ENCODE measurements around the gene ZNF385D. TPM values are rescaled to one million over a fixed set of nuclear protein-coding genes. Genes with fewer than 3 reads are reported as not detected.

The ZNF385D gene
- total RNA-seq, 1 experiment from 2014 or later, result not detected

GRCh38 chr3:21647961-21648360 is 103.0 kb downstream of the ZNF385D start:
- TF ChIP-seq EZH2 (IDR thresholded peaks at IDR 0.05; ENCODE audit: borderline replicate concordance, low read depth, low read length, poor library complexity, severe bottlenecking), result no peak
- TF ChIP-seq CTCF (conservative IDR thresholded peaks at IDR 0.05; ENCODE audit: low read depth, low read length), result no peak
- no peaks in the 10 kb centered on the region for H3K27me3 ChIP-seq (replicated peaks; ENCODE audit: insufficient read depth, low read depth, low read length, poor library complexity)
- CTCF ChIA-PET, result no interaction called here
- peaks cover 20% of the 10 kb centered on the region for H3K9me3 ChIP-seq (ENCODE audit: low read depth, low read length, poor library complexity, severe bottlenecking)
- POLR2A ChIA-PET (ENCODE audit: low non-redundant PET), result no interaction called here
- intact Hi-C loops (cut with micrococcal nuclease; ENCODE audit: unreplicated experiment), result no loop called here
- BruUV-seq (replicated peaks), result no TSS peak
- H3K36me3 ChIP-seq (ENCODE audit: insufficient read depth, low read length, poor library complexity, severe bottlenecking), result no peaks in the 10 kb centered on the region
- no peak overlapping the region for H3K27ac ChIP-seq (ENCODE audit: low read depth, low read length, poor library complexity, severe bottlenecking)
- no peak overlapping the region for H3K4me3 ChIP-seq (ENCODE audit: low read depth, low read length, poor library complexity, severe bottlenecking)
- H3K4me1 ChIP-seq (ENCODE audit: insufficient read depth, low read length, poor library complexity, severe bottlenecking), result no peaks in the 10 kb centered on the region
- DNase-seq (ENCODE audit: low spot score), result no peak

GRCh38 chr3:21645121-21645897 is 105.7 kb downstream of the ZNF385D start:
- ChIA-PET POLR2A (ENCODE audit: low non-redundant PET) (no interaction called here), CTCF (no interaction called here)
- Histone ChIP-seq H3K4me3 (ENCODE audit: low read depth, low read length, poor library complexity, severe bottlenecking) (no peak overlapping the region), H3K4me1 (ENCODE audit: insufficient read depth, low read length, poor library complexity, severe bottlenecking) (no peaks in the 10 kb centered on the region), H3K27ac (ENCODE audit: low read depth, low read length, poor library complexity, severe bottlenecking) (no peak overlapping the region), H3K9me3 (ENCODE audit: low read depth, low read length, poor library complexity, severe bottlenecking) (peaks cover 22% of the 10 kb centered on the region), H3K36me3 (ENCODE audit: insufficient read depth, low read length, poor library complexity, severe bottlenecking) (no peaks in the 10 kb centered on the region), H3K27me3 (replicated peaks; ENCODE audit: insufficient read depth, low read depth, low read length, poor library complexity) (no peaks in the 10 kb centered on the region)
- BruUV-seq (replicated peaks), result no TSS peak
- DNase-seq (ENCODE audit: low spot score), result no peak
- TF ChIP-seq CTCF (conservative IDR thresholded peaks at IDR 0.05; ENCODE audit: low read depth, low read length) (no peak), EZH2 (IDR thresholded peaks at IDR 0.05; ENCODE audit: borderline replicate concordance, low read depth, low read length, poor library complexity, severe bottlenecking) (no peak)
- intact Hi-C loops (cut with micrococcal nuclease; ENCODE audit: unreplicated experiment), result no loop called here

- TF ChIP-seq CTCF (conservative IDR thresholded peaks at IDR 0.05; ENCODE audit: low read depth, low read length) (no peak), EZH2 (IDR thresholded peaks at IDR 0.05; ENCODE audit: borderline replicate concordance, low read depth, low read length, poor library complexity, severe bottlenecking) (no peak)
- no TSS peak for BruUV-seq (replicated peaks)
- no peak for DNase-seq (ENCODE audit: low spot score)
- Histone ChIP-seq H3K9me3 (ENCODE audit: low read depth, low read length, poor library complexity, severe bottlenecking) (peaks cover 23% of the 10 kb centered on the region), H3K27ac (ENCODE audit: low read depth, low read length, poor library complexity, severe bottlenecking) (no peak overlapping the region), H3K4me1 (ENCODE audit: insufficient read depth, low read length, poor library complexity, severe bottlenecking) (no peaks in the 10 kb centered on the region), H3K36me3 (ENCODE audit: insufficient read depth, low read length, poor library complexity, severe bottlenecking) (no peaks in the 10 kb centered on the region), H3K27me3 (replicated peaks; ENCODE audit: insufficient read depth, low read depth, low read length, poor library complexity) (no peaks in the 10 kb centered on the region), H3K4me3 (ENCODE audit: low read depth, low read length, poor library complexity, severe bottlenecking) (no peak overlapping the region)
- CTCF ChIA-PET, result no interaction called here
- intact Hi-C loops (cut with micrococcal nuclease; ENCODE audit: unreplicated experiment), result no loop called here
- POLR2A ChIA-PET (ENCODE audit: low non-redundant PET), result no interaction called here
Measured at GRCh38 chr3:21644268-21644667, 106.7 kb downstream of the ZNF385D start.
